Measurements from ENCODE around the gene VCP.

Gene VCP

DNA sequence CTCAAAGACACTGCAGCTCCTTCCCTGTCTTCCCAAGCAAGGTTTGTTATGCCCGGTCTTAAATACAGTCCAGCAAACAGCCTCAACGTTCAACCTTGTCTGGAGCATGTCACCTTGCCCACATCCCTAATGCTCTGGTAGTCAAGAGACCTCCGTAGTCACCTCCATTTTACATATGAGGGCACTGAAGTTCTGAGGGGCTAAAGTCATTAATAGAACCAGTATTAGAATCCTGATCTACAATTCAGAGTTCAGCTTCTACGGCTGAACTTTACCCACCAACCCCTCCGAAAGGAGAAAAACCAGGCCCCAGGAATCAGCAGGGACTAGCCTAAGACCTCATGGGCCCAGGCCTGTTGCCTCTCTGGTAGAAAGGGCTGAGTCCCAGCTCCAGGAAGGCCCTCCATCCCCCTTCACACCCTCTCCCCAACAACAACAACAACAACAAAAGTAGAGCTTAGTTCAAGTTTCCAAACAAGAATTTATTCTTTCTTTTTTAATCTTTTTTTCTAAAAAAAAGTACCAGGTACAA lies 31.3 kb upstream of the VCP start:
- DNase-seq = no peak

DNA sequence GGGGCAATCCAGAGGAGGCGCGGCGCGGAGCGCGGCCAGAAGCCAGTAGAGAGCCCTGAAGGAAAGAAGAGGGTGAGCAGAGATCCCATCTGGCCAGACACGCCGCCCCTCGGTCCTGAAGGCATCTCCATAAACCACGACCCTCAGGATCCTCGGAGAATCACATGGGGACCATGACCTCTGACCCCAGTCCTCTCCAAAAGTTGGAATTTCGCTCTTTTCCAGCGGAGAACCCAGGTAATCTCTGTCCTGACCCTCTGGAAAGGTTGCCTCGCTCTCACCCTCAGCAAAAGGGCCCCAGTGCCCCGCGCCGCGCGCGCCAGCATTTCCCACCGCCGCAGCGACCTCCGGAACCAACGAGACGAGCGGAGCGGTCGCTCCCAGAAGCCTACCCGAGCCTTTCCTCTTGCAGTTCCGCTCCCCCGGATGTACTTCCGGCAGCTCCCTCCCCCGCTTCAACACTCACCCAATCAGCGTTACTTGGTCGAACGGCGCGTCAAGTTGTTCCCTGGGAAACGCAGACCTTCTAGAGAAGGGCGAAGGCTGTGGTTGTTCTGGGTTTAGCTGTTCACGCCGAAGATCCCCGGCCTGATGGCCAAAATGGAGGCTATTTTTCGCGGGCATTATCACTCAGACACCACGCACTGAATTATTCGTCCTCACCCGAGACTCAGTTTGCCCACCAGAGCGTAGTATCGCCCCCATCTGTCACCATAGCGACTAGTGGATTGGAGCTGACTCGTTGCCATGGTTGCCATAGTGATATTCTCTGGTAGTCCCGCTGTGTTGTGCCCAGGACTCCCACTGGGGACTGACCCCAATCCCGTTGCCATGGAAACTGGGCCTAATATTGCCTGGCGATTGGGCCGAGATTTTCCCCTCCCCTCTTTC lies 30.6 kb upstream of the VCP start, which contains the start of gene STOML2:
TSS of gene STOML2 (minus strand) at position 363 of the 891 bp plus-strand sequence. CDS start at position 326, 37 bp downstream.
- DNase-seq = peak; percentile 97

DNA sequence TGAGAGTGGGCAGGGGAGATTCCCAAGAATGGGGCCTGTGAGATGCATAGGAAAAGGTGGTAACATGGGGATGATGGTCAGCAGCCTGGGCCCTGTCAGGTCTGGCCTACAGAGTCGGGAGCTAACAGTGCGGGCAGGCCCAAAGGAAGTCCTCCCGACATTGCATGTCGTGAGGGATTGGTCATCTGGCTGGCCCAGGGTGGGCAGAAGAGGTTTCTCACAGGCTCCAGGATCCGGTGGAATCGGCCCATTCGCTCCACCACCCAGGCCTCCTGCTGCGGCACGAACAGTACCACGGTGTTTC lies 30.0 kb upstream of the VCP start:
- DNase-seq = peak; percentile 19

- DNase-seq = no peak
Measured at GRCh38 chr9:35097573-35097972, 25.1 kb upstream of the VCP start.

- DNase-seq = peak; percentile 80
Measured at GRCh38 chr9:35096035-35096849, 23.8 kb upstream of the VCP start, which contains the start of gene PIGO. PIGO (minus strand) TSS chr9:35096591; CDS start chr9:35095565, 1,026 bp downstream.

- no peak for DNase-seq
Measured at GRCh38 chr9:35091536-35091935, 19.1 kb upstream of the VCP start.

DNA sequence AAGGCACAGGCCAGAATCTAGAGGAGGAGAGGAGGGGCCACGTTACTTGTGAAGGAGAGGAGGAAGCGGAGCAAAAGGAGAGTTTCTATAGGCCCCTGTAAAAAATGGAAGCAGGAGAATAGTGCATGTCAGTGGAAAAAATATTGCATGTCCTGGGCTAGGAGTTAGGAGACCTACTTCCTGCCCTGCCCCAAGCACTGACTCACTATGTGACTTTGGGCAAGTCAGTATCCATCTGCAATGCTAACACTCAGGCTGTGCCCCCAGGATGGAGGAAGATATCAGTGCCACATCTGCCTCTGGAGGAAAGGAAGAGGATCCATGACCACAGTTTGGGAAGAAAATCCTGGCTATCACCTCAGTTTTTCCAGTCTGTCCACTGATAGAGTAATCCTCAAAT lies 17.0 kb upstream of the VCP start:
- DNase-seq = no peak

DNA sequence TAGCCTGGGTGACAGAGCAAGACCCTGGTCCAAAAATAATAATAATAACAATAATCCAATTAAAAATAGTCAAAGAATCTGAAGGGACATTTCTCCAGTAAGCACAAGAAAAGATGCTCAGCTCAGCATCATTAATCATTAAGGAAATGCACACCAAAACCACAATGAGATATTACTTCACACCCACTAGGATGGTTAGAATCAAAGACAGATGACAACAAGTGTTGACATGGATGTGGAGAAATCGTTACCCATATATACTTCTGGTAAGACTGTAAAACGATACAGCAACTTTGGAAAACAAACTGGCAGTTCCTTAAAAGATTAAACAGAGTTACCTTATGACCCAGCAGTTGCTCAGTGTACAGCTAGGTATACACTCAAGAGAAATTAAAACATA lies 12.7 kb upstream of the VCP start:
- no peak for DNase-seq

DNA sequence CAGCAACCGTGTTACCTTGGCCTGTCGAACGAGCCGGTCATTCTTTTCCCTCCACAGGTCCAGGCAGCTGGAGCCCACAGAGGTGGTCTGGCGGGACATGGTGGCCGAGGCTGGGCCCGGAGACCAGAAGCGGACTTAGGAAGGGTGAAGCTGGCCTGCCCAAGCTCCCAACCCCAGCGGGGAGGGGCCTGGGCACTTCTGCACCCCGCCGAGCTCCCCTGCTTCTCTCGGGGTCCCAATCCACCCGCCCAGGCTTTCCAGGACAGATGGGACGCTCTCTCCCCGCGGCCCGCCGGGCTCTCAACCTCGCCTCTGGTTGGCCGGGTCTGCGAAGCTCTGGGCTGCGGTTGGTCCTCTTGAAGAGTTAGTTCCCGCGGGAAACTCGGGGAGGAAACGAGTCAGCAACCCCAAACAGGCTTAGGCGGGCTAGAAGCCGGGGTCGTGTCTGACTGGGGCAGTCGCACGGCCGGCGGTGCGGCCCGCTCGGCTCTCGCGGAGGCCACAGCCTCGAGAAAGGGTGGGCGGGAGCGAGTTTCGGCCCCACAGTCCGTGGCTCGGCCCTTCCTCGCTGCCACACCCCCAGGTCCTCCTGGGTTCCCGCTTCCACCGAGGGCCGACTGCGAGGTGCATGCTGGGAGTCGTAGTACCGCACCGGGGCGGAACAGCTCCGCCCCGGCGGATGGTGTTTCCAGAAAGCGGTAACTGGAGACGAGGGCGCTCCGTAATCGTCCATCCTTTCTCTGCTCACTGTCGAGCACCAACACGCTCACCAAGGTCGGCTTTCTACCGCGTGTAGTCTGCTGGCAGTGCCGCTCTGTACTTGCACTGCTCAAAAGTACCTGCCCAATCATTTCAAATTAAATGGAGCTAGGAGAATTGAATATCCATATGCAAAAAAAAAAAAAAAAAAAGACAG lies 7.3 kb upstream of the VCP start, which contains the start of gene FANCG:
TSS of gene FANCG (minus strand) at position 517 of the 916 bp plus-strand sequence. CDS start at position 99, 418 bp downstream.
- peak; percentile 94 for DNase-seq

- DNase-seq = no peak
Measured at GRCh38 chr9:35079041-35079425, 6.6 kb upstream of the VCP start.

GRCh38 chr9:35078066-35078465 lies 5.6 kb upstream of the VCP start:
- no peak for DNase-seq

GRCh38 chr9:35076848-35077247 lies 4.4 kb upstream of the VCP start:
- no peak for DNase-seq

DNA sequence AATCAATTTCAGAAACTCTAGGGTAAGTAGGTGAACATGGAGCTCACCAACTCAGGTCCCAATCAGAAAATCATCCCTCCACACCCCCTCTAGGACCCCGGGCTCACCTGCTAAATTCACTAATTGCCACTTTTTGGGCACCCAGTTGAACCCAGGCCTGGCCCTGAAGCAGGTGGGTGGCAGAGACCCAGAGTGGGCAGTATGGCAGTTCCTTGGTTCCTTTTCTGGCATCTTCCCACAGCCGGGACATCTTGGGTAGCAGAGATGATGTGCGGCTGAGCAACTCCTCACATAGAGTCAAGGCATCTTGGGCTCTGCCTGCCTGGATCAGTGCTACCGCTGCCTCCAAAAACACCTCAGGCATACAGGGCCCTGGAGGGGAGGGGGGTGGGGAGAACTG lies 2.9 kb upstream of the VCP start:
- DNase-seq = no peak

DNA sequence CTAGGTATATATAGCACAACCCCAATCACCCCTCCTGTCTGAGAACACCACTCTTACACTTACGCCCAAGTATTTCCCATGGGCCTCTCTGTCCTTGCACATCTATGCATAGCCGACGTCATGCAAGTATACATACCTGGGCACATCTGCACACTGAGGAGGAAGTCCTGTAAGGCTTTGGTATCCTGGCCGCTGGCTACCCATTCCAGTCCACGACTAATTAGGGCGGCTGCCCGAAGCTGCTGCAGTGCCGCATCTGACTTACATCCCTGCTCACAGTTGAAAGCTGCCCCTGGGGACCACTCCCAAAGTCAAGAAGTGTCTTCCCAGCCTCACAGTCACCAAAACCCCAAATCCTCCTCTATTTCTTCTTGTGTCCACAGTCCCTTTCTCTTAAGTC lies 2.4 kb upstream of the VCP start:
- no peak for DNase-seq

GRCh38 chr9:35074141-35074540 lies 1.7 kb upstream of the VCP start:
- no peak for DNase-seq

DNA sequence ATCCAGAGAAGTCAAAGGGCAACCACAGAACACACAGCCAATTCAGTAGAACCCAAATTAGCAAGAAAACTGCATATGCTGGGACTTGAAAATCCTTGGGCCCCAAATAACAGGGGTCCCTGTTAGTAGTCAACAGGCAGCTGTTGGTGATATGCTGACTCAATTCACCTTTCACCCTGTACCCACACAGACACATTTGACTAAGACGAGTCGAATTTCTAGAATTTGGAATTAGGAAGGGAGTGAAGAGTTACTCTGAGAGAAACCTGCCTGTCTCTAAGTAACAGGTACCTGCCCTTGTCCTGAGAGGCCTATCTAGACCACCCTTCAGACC lies 821 bp upstream of the VCP start:
- no peak for DNase-seq

GRCh38 chr9:35071814-35072460 lies 488 bp downstream of the VCP start:
- DNase-seq = peak; percentile 87

GRCh38 chr9:35070823-35071813 lies 1.3 kb downstream of the VCP start:
- DNase-seq = peak; percentile 31

DNA sequence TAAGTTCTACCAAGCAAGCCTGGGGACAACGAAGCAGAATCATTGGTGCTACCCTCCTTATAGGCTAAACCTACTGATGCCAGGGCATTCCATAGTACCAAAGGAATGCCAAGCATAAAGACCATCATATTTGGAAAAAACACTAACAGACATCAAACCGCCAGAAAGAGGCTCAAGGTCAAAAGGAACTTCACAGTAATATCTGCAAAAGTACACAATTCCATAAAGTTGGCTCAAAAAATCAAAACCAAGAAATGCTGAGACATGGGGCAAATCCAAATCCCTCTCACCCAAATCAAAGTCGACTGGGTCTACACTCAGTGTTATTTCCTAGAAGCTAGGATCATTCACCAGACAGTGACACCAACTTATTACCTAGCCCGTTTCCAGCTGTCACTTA lies 3.4 kb downstream of the VCP start:
- DNase-seq = no peak

DNA sequence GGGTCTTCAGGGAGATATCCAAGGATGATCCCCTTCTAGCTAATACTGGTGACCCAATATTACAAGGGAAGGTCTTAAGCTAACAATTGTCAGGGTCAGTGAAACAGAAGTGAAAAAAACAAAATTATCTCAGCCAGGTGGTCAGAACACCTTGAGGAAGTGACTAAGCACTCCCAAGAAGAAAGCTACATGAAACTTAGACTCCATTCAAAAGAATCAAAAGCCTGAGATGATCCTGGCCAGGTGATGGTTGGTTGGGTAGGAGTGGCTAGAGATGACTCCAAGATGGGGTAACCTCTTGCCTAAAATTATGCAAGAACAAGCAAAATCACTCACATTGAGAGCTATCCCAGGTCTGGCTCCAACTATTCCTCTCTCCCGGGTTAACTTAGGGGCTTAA lies 5.4 kb downstream of the VCP start:
- no peak for DNase-seq
